GM04503 (cell line): ENCODE measurements around the gene C4orf51.
"Not testable (repeated sequence)": the region's sequence is repeated elsewhere in the genome, so short reads cannot be mapped to it uniquely, and the experiment has no call there.

Source experiments
- DNase-seq: peaks from one replicate; pipeline ENCODE4 v3.0.0-alpha.2; 2012; ENCODE audit warnings: low read depth

Gene C4orf51

GRCh38 chr4:145679991-145680455 lies at the start of gene C4orf51:
C4orf51 (plus strand) TSS chr4:145680146; CDS start chr4:145680204, 58 bp downstream.
- peak; percentile 55 for DNase-seq

GRCh38 chr4:145635117-145635516 lies 44.8 kb upstream of the C4orf51 start:
- DNase-seq = no peak

- DNase-seq = no peak
Measured at GRCh38 chr4:145635630-145636029, 44.3 kb upstream of the C4orf51 start.

DNA sequence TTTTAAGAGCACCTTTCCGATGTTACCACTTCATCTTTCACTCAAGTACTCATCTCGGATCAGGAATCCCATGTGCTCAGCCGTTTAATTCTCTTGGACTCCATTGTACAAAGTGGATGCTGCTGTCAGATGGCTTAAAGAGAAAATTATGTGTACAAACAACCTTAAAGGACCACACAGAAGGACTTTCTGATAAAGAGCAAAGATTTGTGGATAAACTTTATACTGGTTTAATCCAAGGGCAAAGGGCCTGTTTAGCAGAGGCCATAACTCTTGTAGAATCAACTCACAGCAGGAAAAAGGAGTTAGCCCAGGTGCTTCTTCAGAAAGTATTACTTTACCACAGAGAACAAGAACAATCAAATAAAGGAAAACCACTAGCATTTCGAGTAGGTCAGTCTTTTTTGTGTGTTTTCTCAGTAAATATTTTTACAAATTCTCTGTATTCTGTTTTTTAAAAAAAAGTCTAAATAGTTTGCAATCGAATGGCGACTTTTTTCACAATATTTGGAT lies 40.7 kb upstream of the C4orf51 start:
- DNase-seq = no peak

- peak; percentile 39 for DNase-seq
Measured at GRCh38 chr4:145640236-145640635, 39.7 kb upstream of the C4orf51 start.

DNA sequence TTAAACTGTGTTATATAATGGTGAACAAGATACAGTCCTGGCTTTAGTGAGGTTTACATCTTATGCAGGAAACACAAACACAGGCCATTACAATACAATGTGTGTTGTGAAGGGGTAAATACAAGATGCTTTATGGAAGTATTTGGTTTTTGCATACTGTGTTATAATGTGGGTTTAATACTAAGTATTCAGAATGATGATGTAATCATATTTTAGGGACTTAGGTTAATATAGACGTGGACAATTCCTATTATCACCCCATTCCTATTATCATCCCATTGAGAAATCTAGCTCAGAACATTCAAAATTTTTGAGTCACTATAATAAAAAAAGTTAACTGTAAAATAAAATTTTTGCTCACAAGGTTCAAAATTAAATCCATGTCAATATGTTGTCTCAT lies 36.7 kb upstream of the C4orf51 start:
- no peak for DNase-seq

DNA sequence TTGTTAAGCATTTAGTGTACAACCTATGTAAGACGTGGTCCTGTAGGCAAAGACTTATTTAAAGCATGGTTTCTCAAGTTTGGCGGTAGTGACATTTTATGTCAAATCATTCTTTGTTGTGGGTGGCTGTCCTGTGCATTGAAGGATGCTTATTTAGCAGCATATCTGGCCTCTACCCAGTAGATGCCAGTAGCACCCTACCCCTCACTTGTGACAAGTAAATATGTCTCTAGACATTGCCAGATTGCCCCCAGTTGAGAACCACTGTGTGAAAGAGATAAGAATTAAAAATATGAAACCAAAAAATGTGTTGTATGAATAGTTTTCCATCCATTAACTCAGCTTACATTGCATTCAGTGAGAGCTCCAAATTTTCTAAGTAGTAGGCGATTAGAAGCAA lies 35.2 kb upstream of the C4orf51 start:
- no peak for DNase-seq

GRCh38 chr4:145656156-145656555 lies 23.8 kb upstream of the C4orf51 start:
- DNase-seq = no peak

- DNase-seq = no peak
Measured at GRCh38 chr4:145660064-145660463, 19.9 kb upstream of the C4orf51 start.

DNA sequence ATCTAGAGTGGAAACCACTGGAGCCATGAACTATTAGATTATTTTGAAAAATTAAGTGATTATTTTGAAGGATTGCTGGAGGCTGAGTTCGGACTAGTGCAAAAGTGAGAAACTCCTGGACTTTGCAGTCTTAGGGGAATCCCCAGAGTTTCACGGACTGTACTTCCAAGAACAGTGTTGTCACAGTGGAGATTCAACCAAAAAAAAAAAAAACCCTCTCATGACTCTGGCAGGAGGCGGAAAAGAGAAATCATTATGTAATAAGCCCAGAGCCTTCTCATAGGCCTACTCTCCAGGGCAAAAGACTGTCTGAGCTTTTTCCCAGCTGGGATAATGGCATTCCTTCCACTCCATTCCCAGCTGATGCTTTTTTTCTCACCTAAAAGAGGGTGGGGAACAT lies 16.8 kb upstream of the C4orf51 start:
- no peak for DNase-seq

DNA sequence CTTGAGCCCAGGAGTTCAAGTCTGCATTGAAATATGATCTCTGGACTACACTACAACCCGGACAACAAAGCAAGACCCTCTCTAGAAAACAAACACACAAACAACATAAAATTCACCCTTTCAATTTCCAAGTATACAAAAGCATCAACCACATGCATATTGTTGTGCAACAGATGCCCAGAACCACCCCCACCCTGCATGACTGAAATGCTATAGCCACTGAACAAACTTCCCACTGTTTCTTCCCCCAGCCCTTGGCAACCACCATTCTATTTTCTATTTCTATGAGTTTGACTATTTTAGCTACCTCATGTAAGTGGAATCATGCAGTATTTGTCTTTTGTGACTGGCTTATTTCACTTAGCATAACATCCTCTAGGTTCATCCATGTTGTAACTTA lies 14.2 kb upstream of the C4orf51 start:
- DNase-seq = no peak

DNA sequence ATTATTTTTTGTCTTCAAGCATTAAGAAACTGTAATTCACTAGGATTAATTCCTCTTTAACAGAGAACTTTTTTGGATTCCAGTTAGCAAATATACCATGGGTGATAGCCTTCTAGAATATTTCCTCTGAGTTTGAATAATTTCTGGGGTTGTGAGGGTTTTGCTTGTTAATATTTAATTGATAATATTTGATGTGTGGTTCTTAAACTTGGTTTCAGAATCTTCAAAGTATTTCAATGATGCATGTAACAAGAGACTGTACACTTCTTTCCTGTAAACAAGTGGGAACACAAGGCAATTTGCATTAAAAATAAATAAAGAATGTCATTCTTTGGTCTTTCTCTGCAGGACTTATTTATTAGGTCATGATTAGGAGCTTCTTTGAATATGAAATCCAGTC lies 9.5 kb upstream of the C4orf51 start:
- no peak for DNase-seq

GRCh38 chr4:145679520-145679919 lies 426 bp upstream of the C4orf51 start:
- peak; percentile 50 for DNase-seq

DNA sequence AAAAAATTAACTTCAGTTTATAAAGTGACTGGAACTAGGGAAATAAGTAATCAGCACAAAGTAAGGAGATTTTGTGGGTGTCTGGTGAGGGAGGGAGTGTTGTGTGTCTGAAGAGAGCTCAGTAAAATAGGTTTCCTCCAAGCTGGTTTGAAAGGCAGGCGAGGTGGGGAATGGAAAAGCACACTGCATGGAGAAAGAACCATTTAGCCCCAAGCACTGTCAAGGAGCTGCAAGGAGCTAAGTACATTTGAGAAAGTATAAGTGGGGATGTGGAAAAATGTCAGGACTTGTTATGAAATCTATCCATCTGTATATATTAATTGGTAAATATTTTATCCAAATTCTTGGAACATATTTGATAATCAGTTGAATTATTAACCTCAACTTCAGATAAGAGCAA lies 956 bp downstream of the C4orf51 start:
- no peak for DNase-seq

GRCh38 chr4:145681518-145681917 lies 1.6 kb downstream of the C4orf51 start:
- DNase-seq = no peak

- DNase-seq = no peak
Measured at GRCh38 chr4:145681956-145682355, 2.0 kb downstream of the C4orf51 start.

DNA sequence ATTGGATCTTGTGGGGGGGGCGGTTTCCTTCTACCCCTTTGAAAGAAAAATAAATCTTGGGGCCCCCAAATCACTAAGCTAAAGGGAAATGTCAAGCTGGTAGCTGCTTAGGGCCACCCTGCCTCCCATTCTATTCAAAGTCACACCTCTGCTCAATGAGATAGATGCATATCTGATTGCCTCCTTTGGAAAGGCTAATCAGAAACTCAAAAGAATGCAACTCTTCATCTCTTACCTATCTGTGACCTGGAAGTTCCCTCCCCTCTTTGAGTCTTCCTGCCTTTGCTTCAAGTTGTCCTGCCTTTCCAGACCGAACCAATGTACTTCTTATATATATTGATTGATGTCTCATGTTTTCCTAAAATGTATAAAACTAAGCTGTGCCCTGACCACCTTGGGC lies 7.0 kb downstream of the C4orf51 start:
- no peak for DNase-seq

DNA sequence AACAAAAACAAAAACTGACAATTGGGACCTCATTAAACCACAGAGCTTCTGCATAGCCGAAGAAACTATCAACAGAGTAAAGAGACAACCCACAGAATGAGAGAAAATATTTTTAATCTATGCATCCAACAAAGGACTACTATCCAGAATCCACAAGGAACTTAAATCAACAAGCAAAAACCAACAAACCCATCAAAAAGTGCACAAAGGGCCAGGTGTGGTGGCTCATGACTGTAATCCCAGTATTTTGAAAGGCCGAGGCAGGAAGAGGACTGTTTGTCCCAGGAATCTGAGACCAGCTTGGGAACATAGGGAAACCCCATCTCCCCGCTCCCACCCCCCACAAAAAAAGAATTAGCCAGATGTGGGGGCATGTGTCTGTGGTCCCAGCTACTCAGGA lies 10.7 kb downstream of the C4orf51 start:
- no peak for DNase-seq

GRCh38 chr4:145691416-145691815 lies 11.5 kb downstream of the C4orf51 start:
- DNase-seq = not testable (repeated sequence)

GRCh38 chr4:145694929-145695328 lies 15.0 kb downstream of the C4orf51 start:
- no peak for DNase-seq

GRCh38 chr4:145697332-145697731 lies 17.4 kb downstream of the C4orf51 start:
- DNase-seq = no peak

GRCh38 chr4:145698507-145698906 lies 18.6 kb downstream of the C4orf51 start:
- no peak for DNase-seq

GRCh38 chr4:145703850-145704497 lies 24.0 kb downstream of the C4orf51 start:
- DNase-seq = no peak

GRCh38 chr4:145709336-145709735 lies 29.4 kb downstream of the C4orf51 start:
- no peak for DNase-seq
